ENCODE results near the gene SAMM50. TPM values are rescaled to one million over a fixed set of nuclear protein-coding genes. Genes with fewer than 3 reads are reported as not detected.

SAMM50 gene
- total RNA-seq, 5 donors from 2014 or later (not counting 1 experiment from before 2014, with no cell fraction given) = 27.1 to 40.4 (median 33.2) TPM

DNA sequence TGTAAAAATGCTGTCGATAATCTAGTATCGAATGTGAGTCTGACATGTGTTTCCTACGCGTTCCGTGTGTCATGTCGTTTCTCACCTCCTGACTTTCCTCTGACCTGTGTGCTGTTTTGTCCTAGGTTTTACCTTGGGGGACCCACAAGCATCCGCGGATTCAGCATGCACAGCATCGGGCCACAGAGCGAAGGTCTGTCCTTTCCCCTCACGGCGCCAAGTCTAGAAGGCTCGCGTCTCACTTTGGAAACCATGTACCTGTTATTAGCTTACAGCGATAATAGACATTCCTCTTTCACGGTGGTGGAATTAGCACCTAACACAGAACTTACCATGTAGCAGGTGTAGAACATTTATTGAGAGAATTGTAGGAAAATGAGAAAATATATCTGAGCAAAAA, 28.6 kb downstream of the SAMM50 start:
- H3K4me3 Mint-ChIP-seq = no peak overlapping the region
- Histone ChIP-seq H3K4me3 (ENCODE audit: control insufficient read depth in 1 of 2, extremely low read depth in 1 of 2, low read length in 1 of 2) (no peak overlapping the region), H3K9me3 (no peaks in the 10 kb centered on the region), H3K4me1 (ENCODE audit: control insufficient read depth in 1 of 2, extremely low read depth in 1 of 2, insufficient read depth in 2 of 2, low read length in 2 of 2) (no peaks in the 10 kb centered on the region), H3K27ac (ENCODE audit: low read length) (no peak overlapping the region), H3K27me3 (replicated peaks in 1 of 2; ENCODE audit: control insufficient read depth in 2 of 2, extremely low read depth in 1 of 2, insufficient read depth in 2 of 2, low read length in 1 of 2) (no peaks in the 10 kb centered on the region), H3K36me3 (ENCODE audit: control insufficient read depth in 2 of 2, extremely low read depth in 1 of 2, insufficient read depth in 1 of 2, low read length in 1 of 2) (peaks cover 9 to 79% of the 10 kb centered on the region in 2 donors)
- DNase-seq (no peak), ATAC-seq (replicated peaks in 1 of 4) (no peak)
- peaks cover 56% of the 10 kb centered on the region for H3K36me3 Mint-ChIP-seq
- no peaks in the 10 kb centered on the region for H3K9me3 Mint-ChIP-seq
- ChIA-PET CTCF (no interaction called here), POLR2A (no interaction called here)
- H3K27ac Mint-ChIP-seq = no peak overlapping the region
- 98% methylated on average over 14 of the region's 16 CpGs for WGBS (ENCODE audit: insufficient coverage)
- no peaks in the 10 kb centered on the region for H3K27me3 Mint-ChIP-seq
- no peaks in the 10 kb centered on the region for H3K4me1 Mint-ChIP-seq

DNA sequence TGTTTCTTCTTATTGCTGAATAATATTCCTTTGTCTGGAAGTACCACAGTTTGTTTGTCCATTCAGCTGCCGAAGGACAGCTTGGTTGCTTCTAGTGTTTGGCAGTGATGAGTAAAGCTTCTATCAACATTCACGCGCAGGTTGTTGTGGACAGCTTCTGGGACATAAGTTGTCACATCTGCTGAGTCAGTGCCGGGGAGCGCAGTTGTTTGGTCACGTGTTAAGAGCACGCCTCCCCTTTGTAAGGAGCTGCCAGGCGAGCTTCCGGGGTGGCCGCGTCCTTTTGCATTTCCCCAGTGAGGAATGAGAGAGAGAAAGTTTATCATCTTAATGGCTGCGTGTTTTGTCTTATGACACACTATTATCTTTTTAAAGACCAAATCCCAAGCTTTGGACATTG, 30.3 kb downstream of the SAMM50 start:
- ChIA-PET POLR2A (no interaction called here), CTCF (no interaction called here)
- DNase-seq (no peak), ATAC-seq (replicated peaks in 1 of 4) (no peak)
- Histone ChIP-seq H3K4me1 (ENCODE audit: control insufficient read depth in 1 of 2, extremely low read depth in 1 of 2, insufficient read depth in 2 of 2, low read length in 2 of 2) (no peaks in the 10 kb centered on the region), H3K9me3 (no peaks in the 10 kb centered on the region), H3K27me3 (replicated peaks in 1 of 2; ENCODE audit: control insufficient read depth in 2 of 2, extremely low read depth in 1 of 2, insufficient read depth in 2 of 2, low read length in 1 of 2) (no peaks in the 10 kb centered on the region), H3K4me3 (ENCODE audit: control insufficient read depth in 1 of 2, extremely low read depth in 1 of 2, low read length in 1 of 2) (no peak overlapping the region), H3K36me3 (ENCODE audit: control insufficient read depth in 2 of 2, extremely low read depth in 1 of 2, insufficient read depth in 1 of 2, low read length in 1 of 2) (peaks cover 4 to 77% of the 10 kb centered on the region in 2 donors), H3K27ac (ENCODE audit: low read length) (no peak overlapping the region)
- Mint-ChIP-seq H3K4me1 (no peaks in the 10 kb centered on the region), H3K27me3 (no peaks in the 10 kb centered on the region), H3K36me3 (peaks cover 53% of the 10 kb centered on the region), H3K4me3 (no peak overlapping the region), H3K27ac (no peak overlapping the region), H3K9me3 (no peaks in the 10 kb centered on the region)
- WGBS (ENCODE audit: insufficient coverage) = 91% methylated on average over 7 of the region's 12 CpGs

DNA sequence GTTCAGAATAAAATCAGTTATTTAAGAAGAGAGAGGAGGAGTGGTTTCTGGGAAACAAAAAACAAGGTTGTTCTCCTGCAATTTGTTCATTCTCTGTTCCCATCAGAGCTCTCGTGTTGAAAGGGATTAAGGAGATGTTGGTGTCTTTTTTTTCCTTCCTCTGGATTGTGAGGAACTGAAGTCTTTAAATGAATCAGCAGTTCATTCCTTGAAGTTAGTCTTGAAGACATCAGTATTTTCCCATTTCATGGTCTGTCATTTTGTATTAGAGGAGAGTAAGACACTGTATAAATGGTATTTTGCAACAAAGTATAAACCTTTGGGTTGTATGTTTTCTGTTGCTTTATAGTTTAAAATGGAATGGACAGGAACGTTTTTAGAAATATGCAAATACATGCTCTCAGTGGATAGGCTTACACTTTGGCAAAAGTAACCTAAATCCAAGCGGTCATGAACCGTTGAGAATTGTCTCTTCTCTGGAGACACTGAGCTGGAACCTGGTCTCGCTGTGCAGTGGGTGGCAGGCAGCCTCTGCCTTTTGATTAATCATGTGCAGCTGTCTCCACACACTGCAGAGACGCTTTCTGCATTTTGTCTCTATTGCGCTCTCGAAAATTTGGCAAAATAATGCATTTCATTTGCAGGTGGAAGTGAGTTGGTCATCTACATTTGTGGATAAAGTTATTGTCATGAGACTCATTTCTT, 33.0 kb downstream of the SAMM50 start:
- Mint-ChIP-seq H3K36me3 (peaks cover 58% of the 10 kb centered on the region), H3K27me3 (no peaks in the 10 kb centered on the region), H3K27ac (no peak overlapping the region), H3K9me3 (no peaks in the 10 kb centered on the region), H3K4me1 (peaks cover 3 to 5% (median 3%) of the 10 kb centered on the region in 3 donors), H3K4me3 (no peak overlapping the region)
- WGBS (ENCODE audit: insufficient coverage) = 82% methylated on average over 5 of the region's 8 CpGs
- ChIA-PET CTCF (interaction anchor here (0.5 to 0.8 kb wide), 6 partner anchors 48 to 658 kb away, joined by 3 to 6 read pairs (median 3); no protein-coding TSS in a partner anchor), POLR2A (no interaction called here)
- peaks cover 0 to 5% of the 10 kb centered on the region in 2 experiments for H3K4me1 ChIP-seq (ENCODE audit: control insufficient read depth in 1 of 2, extremely low read depth in 1 of 2, insufficient read depth in 2 of 2, low read length in 2 of 2)
- H3K27ac ChIP-seq (ENCODE audit: low read length) = no peak overlapping the region
- peaks cover 9 to 82% of the 10 kb centered on the region in 2 donors for H3K36me3 ChIP-seq (ENCODE audit: control insufficient read depth in 2 of 2, extremely low read depth in 1 of 2, insufficient read depth in 1 of 2, low read length in 1 of 2)
- no peaks in the 10 kb centered on the region for H3K27me3 ChIP-seq (replicated peaks in 1 of 2; ENCODE audit: control insufficient read depth in 2 of 2, extremely low read depth in 1 of 2, insufficient read depth in 2 of 2, low read length in 1 of 2)
- H3K4me3 ChIP-seq (ENCODE audit: control insufficient read depth in 1 of 2, extremely low read depth in 1 of 2, low read length in 1 of 2) = no peak overlapping the region
- H3K9me3 ChIP-seq = no peaks in the 10 kb centered on the region
- no peak for ATAC-seq (replicated peaks in 1 of 4)
- DNase-seq = no peak

DNA sequence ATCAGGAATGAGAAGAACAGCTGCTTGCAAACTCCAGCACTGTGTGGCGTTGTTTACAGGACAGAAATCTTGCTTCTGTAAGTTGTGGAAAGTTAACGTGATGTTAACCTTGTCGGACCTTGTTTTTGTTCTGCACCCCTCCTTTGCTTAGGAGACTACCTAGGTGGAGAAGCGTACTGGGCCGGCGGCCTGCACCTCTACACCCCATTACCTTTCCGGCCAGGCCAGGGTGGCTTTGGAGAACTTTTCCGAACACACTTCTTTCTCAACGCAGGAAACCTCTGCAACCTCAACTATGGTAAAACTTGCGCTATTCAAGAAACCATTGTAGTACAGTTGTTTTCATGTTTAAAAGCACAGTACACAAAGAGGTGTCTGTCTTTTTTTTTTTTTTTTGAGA, 33.7 kb downstream of the SAMM50 start:
- Histone ChIP-seq H3K4me1 (ENCODE audit: control insufficient read depth in 1 of 2, extremely low read depth in 1 of 2, insufficient read depth in 2 of 2, low read length in 2 of 2) (peaks cover 0 to 7% of the 10 kb centered on the region in 2 experiments), H3K36me3 (ENCODE audit: control insufficient read depth in 2 of 2, extremely low read depth in 1 of 2, insufficient read depth in 1 of 2, low read length in 1 of 2) (peaks cover 9 to 76% of the 10 kb centered on the region in 2 donors), H3K27ac (ENCODE audit: low read length) (no peak overlapping the region), H3K27me3 (replicated peaks in 1 of 2; ENCODE audit: control insufficient read depth in 2 of 2, extremely low read depth in 1 of 2, insufficient read depth in 2 of 2, low read length in 1 of 2) (no peaks in the 10 kb centered on the region), H3K4me3 (ENCODE audit: control insufficient read depth in 1 of 2, extremely low read depth in 1 of 2, low read length in 1 of 2) (no peak overlapping the region), H3K9me3 (no peaks in the 10 kb centered on the region)
- H3K36me3 Mint-ChIP-seq = peaks cover 55% of the 10 kb centered on the region
- ChIA-PET POLR2A (no interaction called here), CTCF (interaction anchor here in 1 of 2 donors (0.6 kb wide), 1 partner anchor 74 kb away, joined by 6 read pairs; no protein-coding TSS in a partner anchor)
- ATAC-seq (replicated peaks in 1 of 4) (no peak), DNase-seq (no peak)
- no peaks in the 10 kb centered on the region for H3K9me3 Mint-ChIP-seq
- no peak overlapping the region for H3K4me3 Mint-ChIP-seq
- H3K4me1 Mint-ChIP-seq = peaks cover 5 to 11% (median 5%) of the 10 kb centered on the region in 3 donors
- no peak overlapping the region for H3K27ac Mint-ChIP-seq
- no peaks in the 10 kb centered on the region for H3K27me3 Mint-ChIP-seq
- WGBS (ENCODE audit: insufficient coverage) = 88% methylated on average over 1 of the region's 10 CpGs

DNA sequence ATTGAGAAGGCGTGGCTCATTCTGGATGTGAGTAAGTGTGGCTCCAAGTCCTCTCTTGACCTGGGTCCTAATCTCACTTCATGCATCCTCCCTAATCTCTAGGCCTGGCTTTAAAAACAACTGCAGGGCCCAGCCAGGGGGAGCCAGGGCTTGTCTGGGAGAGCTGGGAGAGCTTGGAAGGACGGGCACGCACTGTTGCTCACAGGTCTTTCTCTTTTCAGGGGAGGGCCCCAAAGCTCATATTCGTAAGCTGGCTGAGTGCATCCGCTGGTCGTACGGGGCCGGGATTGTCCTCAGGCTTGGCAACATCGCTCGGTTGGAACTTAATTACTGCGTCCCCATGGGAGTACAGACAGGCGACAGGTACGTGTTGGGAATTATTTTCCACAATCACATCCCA, 34.8 kb downstream of the SAMM50 start:
- no peak overlapping the region for H3K4me3 ChIP-seq (ENCODE audit: control insufficient read depth in 1 of 2, extremely low read depth in 1 of 2, low read length in 1 of 2)
- POLR2A ChIA-PET = no interaction called here
- Mint-ChIP-seq H3K4me1 (peaks cover 12 to 15% (median 12%) of the 10 kb centered on the region in 3 donors), H3K4me3 (no peak overlapping the region), H3K9me3 (no peaks in the 10 kb centered on the region), H3K27ac (no peak overlapping the region), H3K36me3 (peaks cover 54% of the 10 kb centered on the region), H3K27me3 (no peaks in the 10 kb centered on the region)
- no peak overlapping the region for H3K27ac ChIP-seq (ENCODE audit: low read length)
- H3K36me3 ChIP-seq (ENCODE audit: control insufficient read depth in 2 of 2, extremely low read depth in 1 of 2, insufficient read depth in 1 of 2, low read length in 1 of 2) = peaks cover 9 to 76% of the 10 kb centered on the region in 2 donors
- DNase-seq (no peak), ATAC-seq (replicated peaks in 1 of 4) (no peak)
- no peaks in the 10 kb centered on the region for H3K27me3 ChIP-seq (replicated peaks in 1 of 2; ENCODE audit: control insufficient read depth in 2 of 2, extremely low read depth in 1 of 2, insufficient read depth in 2 of 2, low read length in 1 of 2)
- WGBS (ENCODE audit: insufficient coverage) = 97% methylated on average over 9 of the region's 13 CpGs
- no peaks in the 10 kb centered on the region for H3K9me3 ChIP-seq
- CTCF ChIA-PET = no interaction called here
- H3K4me1 ChIP-seq (ENCODE audit: control insufficient read depth in 1 of 2, extremely low read depth in 1 of 2, insufficient read depth in 2 of 2, low read length in 2 of 2) = peaks cover 0 to 8% of the 10 kb centered on the region in 2 experiments

DNA sequence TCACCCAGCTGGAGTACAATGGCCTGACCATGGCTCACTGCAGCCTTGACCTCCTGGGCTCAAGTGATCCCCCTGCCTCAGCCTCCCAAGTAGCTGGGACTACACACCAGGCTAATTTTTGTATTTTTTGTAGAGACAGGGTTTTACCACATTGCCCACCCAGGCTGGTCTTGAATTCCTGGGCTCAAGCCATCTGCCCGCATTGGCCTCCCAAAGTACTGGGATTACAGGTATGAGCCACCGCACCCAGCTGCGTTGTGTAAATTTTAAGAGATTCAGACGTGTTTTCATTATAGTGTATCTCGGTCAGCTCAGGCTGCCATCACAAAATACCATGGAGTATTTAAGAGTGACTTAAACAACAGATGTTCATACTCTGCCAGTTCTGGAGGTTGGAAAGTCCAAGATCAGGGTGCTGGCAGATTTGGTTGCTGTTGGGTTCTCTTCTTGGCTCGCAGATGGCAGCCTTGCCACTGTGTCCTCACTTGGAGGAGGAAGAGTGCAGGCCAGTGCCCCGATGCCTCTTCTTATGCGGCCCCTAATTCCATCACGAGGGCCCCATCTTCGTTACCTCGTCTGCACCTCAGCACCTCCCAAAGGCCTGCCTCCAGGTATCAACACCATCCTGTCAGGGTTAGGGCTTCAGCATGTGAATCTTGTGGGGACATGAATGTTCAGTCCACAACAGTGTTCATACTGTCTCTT, 36.2 kb downstream of the SAMM50 start:
- CTCF ChIA-PET = interaction anchor here in 1 of 2 donors (1.3 kb wide), 1 partner anchor 636 kb away, joined by 3 read pairs; no protein-coding TSS in a partner anchor
- H3K9me3 ChIP-seq = no peaks in the 10 kb centered on the region
- POLR2A ChIA-PET = no interaction called here
- peaks cover 6 to 64% of the 10 kb centered on the region in 2 donors for H3K36me3 ChIP-seq (ENCODE audit: control insufficient read depth in 2 of 2, extremely low read depth in 1 of 2, insufficient read depth in 1 of 2, low read length in 1 of 2)
- Mint-ChIP-seq H3K27ac (peak overlapping the region in 1 of 2 donors; percentile 23), H3K4me3 (no peak overlapping the region), H3K4me1 (peaks cover 25% of the 10 kb centered on the region in 3 donors), H3K36me3 (peaks cover 47% of the 10 kb centered on the region), H3K9me3 (no peaks in the 10 kb centered on the region), H3K27me3 (no peaks in the 10 kb centered on the region)
- no peak for DNase-seq
- 100% methylated on average over 1 of the region's 11 CpGs for WGBS (ENCODE audit: insufficient coverage)
- H3K27me3 ChIP-seq (replicated peaks in 1 of 2; ENCODE audit: control insufficient read depth in 2 of 2, extremely low read depth in 1 of 2, insufficient read depth in 2 of 2, low read length in 1 of 2) = no peaks in the 10 kb centered on the region
- peaks cover 2 to 21% of the 10 kb centered on the region in 2 experiments for H3K4me1 ChIP-seq (ENCODE audit: control insufficient read depth in 1 of 2, extremely low read depth in 1 of 2, insufficient read depth in 2 of 2, low read length in 2 of 2)
- H3K4me3 ChIP-seq (ENCODE audit: control insufficient read depth in 1 of 2, extremely low read depth in 1 of 2, low read length in 1 of 2) = no peak overlapping the region
- no peak overlapping the region for H3K27ac ChIP-seq (ENCODE audit: low read length)
- no peak for ATAC-seq (replicated peaks in 1 of 4)
